Adrenal gland (tissue), 12 donors: ENCODE results near the gene TFDP2. TPM values are rescaled to one million over a fixed set of nuclear protein-coding genes. Genes with fewer than 3 reads are reported as not detected.

Source experiments
- DNase-seq, 7 donors: peaks; one replicate each; pipeline ENCODE4 v3.0.0-alpha.2; 2019 to 2020
- H3K27ac ChIP-seq, 5 donors: fragments of 200-600 bp; sonication (generic) in 4 of 5; 1 replicate in 3 of 5; 2 replicates in 2 of 5; pipeline versions ENCODE4 v1.5.1 to v1.8.0; 2016 to 2020; ENCODE audit warnings: mild to moderate bottlenecking in 1 of 5
- H3K27me3 ChIP-seq: fragments of 200-600 bp; 2 replicates; pipeline ENCODE4 v1.8.0; 2021
- H3K36me3 ChIP-seq, 2 donors: fragments of 200-600 bp; replicated peaks in 1 of 2; 1 replicate in 1 of 2; 2 replicates in 1 of 2; pipeline versions ENCODE4 v1.5.1 to v1.8.0; 2018 to 2022
- H3K4me1 ChIP-seq, 2 donors: fragments of 200-600 bp; replicated peaks in 1 of 2; 1 replicate in 1 of 2; 2 replicates in 1 of 2; pipeline versions ENCODE4 v1.5.1 to v1.8.0; 2018 to 2021
- H3K4me3 ChIP-seq, 4 donors: fragments of 200-600 bp; sonication (generic) in 3 of 4; one replicate each; pipeline ENCODE4 v1.5.1; 2016 to 2018
- H3K9me3 ChIP-seq, 3 donors: fragments of 200-600 bp; sonication (generic) in 1 of 3; replicated peaks in 1 of 3; 1 replicate in 2 of 3; 2 replicates in 1 of 3; pipeline versions ENCODE4 v1.5.1 to v1.8.0; 2016 to 2021
- POLR2A ChIP-seq, 2 donors: fragments of 450-650 bp; IDR thresholded peaks; one replicate each; pipeline ENCODE4 v1.6.1; 2017; ENCODE audit warnings: antibody characterized with exemption in 2 of 2, mild to moderate bottlenecking in 2 of 2, moderate library complexity in 1 of 2
- WGBS, 4 donors: extraction: QIAGEN DNeasy Blood & Tissue Kit in 2 of 4; methylation state at CpG; one replicate each; pipeline versions ENCODE4 v1.1.5 to v1.1.7; 2013 to 2017; 5-methylcytosine and 5-hydroxymethylcytosine counted together
- intact Hi-C, 2 donors: fragments of 100-400 bp; cut with DNase I; formaldehyde crosslinking; loops; one replicate each; pipeline versions ENCODE4 v1.14.1 to v1.15.0; 2022 to 2023
- polyA plus RNA-seq, 3 donors: library from polyadenylated mRNA; stranded (reverse); fragments of 200-250 nt in 2 of 3; fragments of 350-450 nt in 1 of 3; fragmentation: Illumina TruSeq in 1 of 3; extraction: RNeasy Lipid Tissue Mini Kit (QIAGEN cat#74804) in 1 of 3; gene quantifications; one replicate each; pipeline ENCODE4 v1.2.3, GENCODE V29; 2013 to 2014
- total RNA-seq, 9 donors: library from RNA; depleted of rRNA in 4 of 9; stranded (reverse); fragments of >200 nt in 4 of 9; fragments of 120-200 nt in 1 of 9; fragmentation: NEBNext Ultra II Directional in 1 of 9; extraction: Animal tissue kit (Norgen Biotek cat#: 25700) in 1 of 9; gene quantifications; one replicate each; pipeline versions ENCODE4 v1.1.0 to v1.2.4, GENCODE V29; 2013 to 2023
- TF ChIP-seq, protein P1 (sequence below), 6 experiments: fragments of 450-650 bp in 4 of 6; fragments of 200-600 bp in 2 of 6; sonication (generic) in 1 of 6; IDR thresholded peaks; 1 replicate in 5 of 6; 2 replicates in 1 of 6; pipeline versions ENCODE4 v1.5.1 to v1.8.0; 2016 to 2021; ENCODE audit warnings: antibody characterized with exemption in 6 of 6, mild to moderate bottlenecking in 2 of 6, moderate library complexity in 1 of 6
- donor health status: healthy with polysubstance abuse.
- donor health status: Bipolar disorder and iron deficiency.
- donor health status: DM: yes; HTN: yes; CAD: no.
- donor health status: DM: no; HTN: no; CAD: no.
- donor health status: DM: no; HTN: no; CAD: no.
- donor health status: DM: yes; HTN: yes; CAD: no.

Gene TFDP2
- total and polyA plus RNA-seq, 12 donors: 11.8 to 165 (median 62.0) TPM

DNA sequence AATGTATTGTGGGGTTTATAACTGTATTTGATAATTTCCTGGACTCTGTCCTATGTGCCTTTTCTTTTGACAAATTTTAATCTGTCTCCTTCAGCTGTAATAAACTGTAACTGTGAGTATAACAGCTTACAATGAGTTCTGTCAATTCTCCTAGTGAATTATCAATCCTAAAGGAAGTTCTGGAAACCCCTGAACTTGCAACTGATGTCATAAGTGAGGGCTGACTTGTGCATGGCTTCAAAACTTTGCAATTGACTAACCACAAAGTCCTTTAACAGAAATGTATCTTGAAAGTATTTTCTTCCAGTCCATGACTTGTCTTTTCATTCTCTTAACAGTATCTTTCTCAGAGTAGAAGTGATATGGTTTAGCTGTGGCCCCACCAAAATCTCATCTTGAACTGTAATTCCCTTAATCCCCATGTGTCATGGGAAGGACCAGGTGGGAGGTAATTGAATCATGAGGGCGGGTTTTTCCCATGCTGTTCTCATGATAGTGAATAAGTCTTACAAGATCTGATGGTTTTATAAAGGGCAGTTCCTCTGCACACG is 108.3 kb downstream of the TFDP2 start:
- Histone ChIP-seq H3K4me3 (no peak overlapping the region), H3K27me3 (no peaks in the 10 kb centered on the region), H3K4me1 (peaks cover 0 to 7% of the 10 kb centered on the region in 2 donors), H3K36me3 (no peaks in the 10 kb centered on the region), H3K9me3 (no peaks in the 10 kb centered on the region), H3K27ac (no peak overlapping the region)
- 93 to 97% (median 96%) methylated on average over 2 of the region's 2 CpGs for WGBS, 4 donors
- intact Hi-C loops: no loop called here
- DNase-seq: no peak
- TF ChIP-seq, protein P1, sequence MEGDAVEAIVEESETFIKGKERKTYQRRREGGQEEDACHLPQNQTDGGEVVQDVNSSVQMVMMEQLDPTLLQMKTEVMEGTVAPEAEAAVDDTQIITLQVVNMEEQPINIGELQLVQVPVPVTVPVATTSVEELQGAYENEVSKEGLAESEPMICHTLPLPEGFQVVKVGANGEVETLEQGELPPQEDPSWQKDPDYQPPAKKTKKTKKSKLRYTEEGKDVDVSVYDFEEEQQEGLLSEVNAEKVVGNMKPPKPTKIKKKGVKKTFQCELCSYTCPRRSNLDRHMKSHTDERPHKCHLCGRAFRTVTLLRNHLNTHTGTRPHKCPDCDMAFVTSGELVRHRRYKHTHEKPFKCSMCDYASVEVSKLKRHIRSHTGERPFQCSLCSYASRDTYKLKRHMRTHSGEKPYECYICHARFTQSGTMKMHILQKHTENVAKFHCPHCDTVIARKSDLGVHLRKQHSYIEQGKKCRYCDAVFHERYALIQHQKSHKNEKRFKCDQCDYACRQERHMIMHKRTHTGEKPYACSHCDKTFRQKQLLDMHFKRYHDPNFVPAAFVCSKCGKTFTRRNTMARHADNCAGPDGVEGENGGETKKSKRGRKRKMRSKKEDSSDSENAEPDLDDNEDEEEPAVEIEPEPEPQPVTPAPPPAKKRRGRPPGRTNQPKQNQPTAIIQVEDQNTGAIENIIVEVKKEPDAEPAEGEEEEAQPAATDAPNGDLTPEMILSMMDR (IDR thresholded peaks at IDR 0.05): no peak
- TF ChIP-seq POLR2A (IDR thresholded peaks at IDR 0.05): no peak

DNA sequence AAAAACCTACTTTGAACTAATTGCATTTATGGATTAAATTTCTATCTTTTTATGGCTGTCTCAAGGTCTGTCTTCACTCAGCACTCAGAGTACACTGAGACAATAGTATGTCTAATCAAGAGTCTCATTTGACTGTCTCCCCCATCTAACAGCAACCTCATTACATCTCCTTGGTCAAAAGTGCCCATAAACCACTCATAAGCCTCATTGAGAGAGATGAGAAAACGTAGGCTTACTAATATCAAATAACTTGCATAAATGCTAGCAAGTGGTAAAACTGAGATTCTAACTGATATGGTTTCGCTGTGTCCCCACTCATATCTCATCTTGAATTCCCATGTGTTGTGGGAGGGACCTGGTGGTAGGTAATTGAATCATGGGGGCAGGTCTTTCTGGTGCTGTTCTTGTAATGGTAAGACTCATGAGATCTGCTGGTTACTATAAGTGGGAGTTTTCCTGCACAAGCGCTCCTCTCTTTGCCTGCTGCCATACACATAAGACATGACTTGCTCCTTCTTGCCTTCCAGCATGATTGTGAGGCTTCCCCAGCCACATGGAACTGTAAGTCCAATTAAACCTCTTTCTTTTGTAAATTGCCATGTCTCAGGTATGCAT is 113.9 kb downstream of the TFDP2 start:
- Histone ChIP-seq H3K9me3 (no peaks in the 10 kb centered on the region), H3K27me3 (no peaks in the 10 kb centered on the region), H3K36me3 (no peaks in the 10 kb centered on the region), H3K4me1 (peaks cover 0 to 7% of the 10 kb centered on the region in 2 donors), H3K4me3 (no peak overlapping the region), H3K27ac (no peak overlapping the region)
- no peak for DNase-seq
- intact Hi-C loops: no loop called here
- no peak for TF ChIP-seq POLR2A (IDR thresholded peaks at IDR 0.05)
- TF ChIP-seq, protein P1 (IDR thresholded peaks at IDR 0.05): no peak
- WGBS, 4 donors: 91 to 97% (median 94%) methylated on average over 3 of the region's 3 CpGs

DNA sequence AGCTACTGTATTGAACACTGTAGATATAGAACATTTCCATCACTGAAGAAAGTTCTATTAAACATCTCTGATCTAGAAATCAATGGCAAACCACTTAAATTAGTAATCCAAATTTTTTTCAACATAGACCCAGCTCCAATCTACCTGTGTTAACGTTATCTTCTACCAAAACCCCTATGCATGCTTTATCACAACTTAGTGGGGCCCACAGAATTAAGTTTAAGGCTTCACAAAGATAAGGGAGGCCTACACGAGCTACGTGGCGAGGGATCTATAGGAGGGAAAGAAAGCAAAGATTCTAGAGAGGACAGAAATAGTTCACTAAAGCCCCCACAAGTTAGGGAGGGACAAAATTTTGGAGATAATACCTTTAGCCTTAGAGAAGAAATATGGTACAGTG is 116.1 kb downstream of the TFDP2 start:
- WGBS, 4 donors: 94 to 99% (median 98%) methylated on average over 4 of the region's 4 CpGs
- H3K36me3 ChIP-seq: no peaks in the 10 kb centered on the region

DNA sequence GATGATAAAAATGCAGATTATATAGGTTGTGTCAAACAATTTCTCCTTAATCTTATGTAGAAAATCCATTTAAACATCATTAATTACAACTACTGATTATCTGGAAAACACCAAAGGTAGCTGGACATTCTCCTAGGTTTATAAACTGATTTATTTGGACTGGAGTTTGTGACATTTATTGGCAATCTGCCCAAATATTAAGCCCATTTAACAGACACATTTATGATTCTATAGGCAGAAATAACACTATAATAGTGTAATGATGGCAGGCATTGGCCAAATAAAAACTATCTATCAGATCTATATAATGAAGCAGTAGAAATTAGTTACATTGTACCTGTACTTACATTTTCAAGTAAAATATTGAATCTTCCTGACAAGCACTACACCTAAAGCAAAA is 117.8 kb downstream of the TFDP2 start:
- Histone ChIP-seq H3K4me3 (no peak overlapping the region), H3K4me1 (peaks cover 0 to 10% of the 10 kb centered on the region in 2 donors), H3K27ac (no peak overlapping the region), H3K27me3 (no peaks in the 10 kb centered on the region), H3K9me3 (no peaks in the 10 kb centered on the region), H3K36me3 (no peaks in the 10 kb centered on the region)
- DNase-seq: no peak
- TF ChIP-seq, protein P1 (IDR thresholded peaks at IDR 0.05): no peak
- no peak for TF ChIP-seq POLR2A (IDR thresholded peaks at IDR 0.05)
- intact Hi-C loops: no loop called here

More for the DNA sequence above, 116.1 kb downstream of the TFDP2 start:
- H3K4me1 ChIP-seq: no peaks in the 10 kb centered on the region
- H3K9me3 ChIP-seq: no peaks in the 10 kb centered on the region
- no peaks in the 10 kb centered on the region for H3K27me3 ChIP-seq
- no peak overlapping the region for H3K4me3 ChIP-seq
- H3K27ac ChIP-seq: no peak overlapping the region
- intact Hi-C loops: no loop called here
- DNase-seq: no peak
- TF ChIP-seq POLR2A (IDR thresholded peaks at IDR 0.05): no peak
- TF ChIP-seq, protein P1 (IDR thresholded peaks at IDR 0.05): no peak
